GM21360 (cell line): ENCODE measurements around the gene MSRB3.
"Not testable (repeated sequence)": the region's sequence is repeated elsewhere in the genome, so short reads cannot be mapped to it uniquely, and the experiment has no call there.

Experiments
- ATAC-seq: cut with Tn5 transposase; IDR thresholded peaks from one replicate; pipeline ENCODE4 v1.9.1; 2021; ENCODE audit warnings: mild to moderate bottlenecking, moderate library complexity; ENCODE audit not compliant: unreplicated experiment

Gene MSRB3

DNA sequence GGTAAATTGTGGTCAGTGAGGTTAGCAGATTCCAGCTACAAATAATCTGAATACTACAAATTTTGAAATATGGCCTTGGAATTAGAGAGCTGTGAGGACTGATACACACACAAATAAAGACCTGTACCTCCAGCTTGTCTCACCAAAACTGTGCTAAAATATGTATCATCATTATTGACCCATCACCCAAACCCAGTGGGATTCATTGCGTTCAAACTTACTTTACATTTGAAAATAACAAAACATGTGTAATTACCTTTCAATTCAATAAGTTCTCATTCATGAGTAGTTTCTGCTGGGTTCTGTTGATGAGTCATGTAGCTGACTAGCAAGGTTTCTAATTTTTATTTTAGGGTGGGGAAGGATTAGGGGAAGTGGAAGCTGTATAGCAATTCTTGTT is 170.9 kb downstream of the MSRB3 start:
- ATAC-seq = no peak

DNA sequence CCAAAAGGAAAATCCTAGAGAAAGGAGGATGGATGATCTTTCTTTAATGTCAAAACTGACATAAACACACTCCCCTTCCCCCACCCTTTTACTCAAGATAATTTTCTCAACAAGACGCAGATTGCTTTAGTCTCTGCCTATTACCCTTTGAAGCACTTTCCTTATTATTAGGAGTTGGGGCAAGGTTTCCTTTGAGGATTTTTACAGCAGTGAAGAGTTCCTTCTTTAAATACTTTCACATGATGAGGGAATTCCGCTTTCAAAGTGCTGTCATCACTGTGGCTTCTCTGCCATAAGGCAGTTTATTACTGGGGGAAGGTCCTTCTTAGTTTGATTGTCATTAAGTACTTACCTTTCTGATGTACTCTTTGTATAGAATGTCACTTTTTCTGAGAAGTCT is 172.1 kb downstream of the MSRB3 start:
- no peak for ATAC-seq

GRCh38 chr12:65454115-65454787 is 175.8 kb downstream of the MSRB3 start:
- ATAC-seq = no peak

DNA sequence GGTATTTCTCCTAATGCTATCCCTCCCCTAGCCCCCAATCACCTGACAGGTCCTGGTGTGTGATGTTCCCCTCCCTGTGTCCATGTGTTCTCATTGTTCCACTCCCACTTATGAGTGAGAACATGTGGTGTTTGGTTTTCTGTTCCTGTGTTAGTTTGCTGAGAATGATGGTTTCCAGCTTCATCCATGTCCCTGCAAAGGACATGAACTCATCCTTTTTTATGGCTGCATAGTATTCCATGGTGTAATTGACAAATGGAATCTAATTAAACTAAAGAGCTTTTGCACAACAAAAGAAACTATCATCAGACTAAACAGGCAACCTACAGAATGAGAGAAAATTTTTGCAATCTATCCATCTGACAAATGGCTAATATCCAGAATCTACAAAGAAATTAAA is 178.9 kb downstream of the MSRB3 start:
- not testable (repeated sequence) for ATAC-seq

DNA sequence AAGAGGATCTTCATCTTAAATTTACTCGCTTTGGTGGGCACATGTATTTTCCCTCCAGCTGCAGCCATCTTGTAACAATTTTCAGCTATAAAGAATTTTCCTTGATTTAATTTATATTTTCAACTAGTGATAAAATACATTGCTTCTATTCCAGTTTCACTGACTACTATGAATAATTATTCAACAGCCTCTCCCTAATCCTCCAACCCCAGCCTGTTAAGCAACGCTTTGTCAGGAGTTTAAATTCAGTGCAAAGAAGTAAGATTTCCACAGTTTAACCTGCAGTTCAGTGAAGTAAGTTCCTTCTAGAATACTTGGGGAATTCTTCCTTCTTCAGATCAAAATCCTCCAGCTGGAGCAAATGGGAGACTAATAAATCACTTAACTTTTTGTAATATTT is 180.2 kb downstream of the MSRB3 start:
- no peak for ATAC-seq

- no peak for ATAC-seq
These were observed 181.1 kb downstream of the MSRB3 start for GRCh38 chr12:65459545-65459944.

GRCh38 chr12:65460063-65460462 is 181.6 kb downstream of the MSRB3 start:
- ATAC-seq = no peak

DNA sequence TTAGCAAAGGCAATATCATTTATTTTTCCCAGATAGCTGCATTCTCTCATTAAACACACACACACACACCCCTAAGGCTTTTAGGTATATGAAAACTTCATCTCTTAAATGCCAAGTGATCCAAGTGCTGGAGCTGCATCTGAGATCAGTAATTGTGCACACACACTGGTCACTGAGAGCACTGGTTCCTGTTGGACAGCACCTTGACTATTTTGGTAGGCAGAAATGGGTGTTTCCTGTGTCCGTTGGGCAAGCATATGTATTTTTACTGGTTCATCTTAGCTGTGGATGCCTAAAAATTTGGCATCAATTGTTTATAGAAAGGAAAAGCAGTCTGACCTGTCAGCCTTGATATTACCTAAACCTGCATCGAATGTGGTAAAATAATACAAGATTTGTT is 182.5 kb downstream of the MSRB3 start:
- ATAC-seq = no peak

DNA sequence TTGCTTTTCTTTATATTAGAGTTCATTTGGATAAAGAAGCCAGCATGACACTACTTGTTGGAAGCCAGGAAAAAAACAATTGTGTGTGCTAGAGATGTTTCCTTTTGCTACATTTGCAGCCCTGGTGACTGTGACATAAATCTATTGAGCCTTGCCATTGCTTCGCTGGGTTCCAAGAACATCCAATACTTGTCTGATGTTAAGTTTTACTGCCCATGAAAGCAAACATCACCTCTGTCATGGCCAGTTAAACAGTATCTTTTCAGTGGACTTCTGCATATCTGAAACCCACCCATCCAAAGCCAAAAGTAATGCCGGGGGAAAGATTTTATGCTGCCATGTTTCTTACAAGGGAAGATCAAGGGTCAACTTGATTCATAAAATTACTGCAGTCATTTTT is 184.0 kb downstream of the MSRB3 start:
- ATAC-seq = no peak

- no peak for ATAC-seq
These were observed 184.6 kb downstream of the MSRB3 start for GRCh38 chr12:65463082-65463481.

GRCh38 chr12:65463611-65464010 is 185.1 kb downstream of the MSRB3 start:
- ATAC-seq = no peak

GRCh38 chr12:65464930-65465329 is 186.4 kb downstream of the MSRB3 start:
- no peak for ATAC-seq

DNA sequence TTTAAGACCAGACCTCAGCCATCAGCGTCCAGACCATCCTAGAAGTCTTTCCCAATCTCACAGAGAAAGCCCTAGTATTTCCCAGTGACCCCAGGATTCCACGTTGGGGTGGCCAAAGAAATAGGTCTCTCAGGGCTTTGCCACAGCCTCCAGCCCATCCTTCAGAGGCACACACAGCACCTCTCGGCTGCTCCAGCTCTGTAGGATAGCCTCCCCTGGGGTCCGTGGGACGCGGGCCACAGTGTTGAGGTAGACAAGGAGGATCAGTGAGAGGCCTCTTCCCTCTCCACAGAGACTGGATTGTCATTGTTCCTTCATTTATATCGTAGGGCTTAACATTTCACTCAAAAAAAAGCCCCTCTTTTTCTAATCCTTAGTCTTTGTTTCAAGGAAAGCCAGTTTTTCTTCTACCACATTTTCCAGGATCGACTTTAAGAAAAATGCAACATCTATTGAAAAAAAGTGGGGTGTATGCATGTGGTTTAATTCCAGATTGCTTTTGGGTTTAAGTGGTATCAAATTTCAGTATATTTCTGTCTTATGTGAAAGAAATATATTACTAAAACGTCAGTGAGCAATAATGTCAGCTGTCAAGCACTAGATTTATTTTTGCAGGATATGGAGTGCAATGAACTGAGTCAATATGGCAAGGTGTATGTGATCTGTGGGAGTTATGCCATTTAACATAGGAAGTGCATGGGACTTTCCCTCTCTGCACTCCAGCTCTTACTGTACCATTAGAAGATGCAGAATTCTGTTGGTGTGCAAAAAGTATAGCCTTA is 187.5 kb downstream of the MSRB3 start:
- no peak for ATAC-seq

- no peak for ATAC-seq
These were observed 188.4 kb downstream of the MSRB3 start for GRCh38 chr12:65466911-65467310.

DNA sequence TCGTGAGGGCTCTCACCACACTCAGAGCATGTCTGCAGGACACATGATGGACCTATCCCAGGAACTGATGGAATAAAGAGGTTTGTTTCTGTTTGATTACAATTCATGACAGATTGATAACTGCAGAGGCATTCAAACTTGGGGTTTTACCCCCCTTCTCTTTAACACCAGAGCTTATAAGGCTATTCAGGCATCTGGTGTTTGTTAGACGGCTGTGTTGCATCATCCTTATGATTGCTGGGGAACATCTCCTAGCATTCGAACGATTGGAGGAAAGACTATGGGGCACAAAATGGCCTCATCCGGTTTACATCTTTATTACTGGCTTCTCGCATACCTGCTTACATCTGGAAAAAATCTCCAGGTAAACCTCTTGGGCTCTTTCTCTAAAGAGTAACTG is 191.8 kb downstream of the MSRB3 start:
- no peak for ATAC-seq

DNA sequence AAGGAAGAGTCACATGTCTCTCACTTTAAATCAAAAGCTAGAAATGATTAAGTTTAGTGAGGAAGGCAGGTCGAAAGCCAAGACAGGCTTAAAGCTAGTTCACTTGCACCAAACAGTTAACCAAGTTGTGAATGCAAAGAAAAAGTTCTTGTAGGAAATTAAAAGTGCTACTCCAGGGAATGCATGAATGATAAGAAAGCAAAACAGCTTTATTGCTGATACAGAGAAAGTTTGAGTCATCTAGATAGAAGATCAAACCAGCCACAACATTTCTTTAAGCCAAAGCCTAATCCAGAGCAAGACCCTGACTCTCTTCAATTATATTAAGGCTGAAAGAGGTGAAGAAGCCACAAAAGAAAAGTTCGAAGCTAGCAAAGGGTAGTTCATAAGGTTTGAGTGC is 193.6 kb downstream of the MSRB3 start:
- no peak for ATAC-seq

GRCh38 chr12:65474831-65475230 is 196.3 kb downstream of the MSRB3 start:
- no peak for ATAC-seq

GRCh38 chr12:65477721-65478120 is 199.2 kb downstream of the MSRB3 start:
- ATAC-seq = no peak

- not testable (repeated sequence) for ATAC-seq
These were observed 205.5 kb downstream of the MSRB3 start for GRCh38 chr12:65483891-65484516.

GRCh38 chr12:65488197-65488596 is 209.7 kb downstream of the MSRB3 start:
- ATAC-seq = no peak

DNA sequence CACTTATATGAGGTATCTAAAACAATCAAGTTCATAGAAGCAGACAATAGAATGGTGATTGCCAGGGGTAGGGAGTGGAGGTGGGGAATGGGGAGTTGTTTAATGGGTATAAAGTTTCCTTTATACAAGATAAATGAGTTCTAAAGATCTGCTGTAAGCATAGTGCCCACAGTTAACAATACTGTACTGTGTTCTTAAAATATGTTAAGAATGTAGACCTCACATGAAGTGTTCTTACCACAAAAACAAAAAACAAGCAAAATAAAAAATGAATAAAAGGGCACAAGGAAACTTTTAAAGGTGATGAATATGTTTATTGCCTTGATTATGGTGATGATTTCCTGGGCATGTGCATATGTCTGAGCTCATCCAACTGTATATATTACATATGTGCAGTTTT is 211.8 kb downstream of the MSRB3 start:
- ATAC-seq = no peak
